ENCODE results near the gene WHRN.

DNA sequence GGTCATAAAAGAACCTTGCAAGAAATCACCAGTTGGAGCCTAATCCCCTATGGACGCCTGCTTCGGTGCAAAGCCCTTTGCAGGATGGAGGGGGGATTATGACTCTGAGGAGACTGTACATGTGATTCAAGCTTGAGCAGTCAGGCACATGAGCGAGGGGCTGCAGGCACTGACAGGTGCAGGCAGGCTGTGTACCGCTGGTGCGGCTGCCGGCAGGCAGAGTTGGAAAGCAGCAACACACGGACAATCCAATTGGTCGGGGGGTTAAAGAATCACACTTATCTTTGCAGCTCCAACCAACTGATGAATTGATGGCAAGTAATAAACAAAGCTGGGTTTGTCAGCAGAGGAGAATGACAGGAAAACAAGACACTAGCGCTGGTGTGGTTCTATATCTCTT lies 5.7 kb downstream of the WHRN start:
- TF ChIP-seq CHD1 (IDR thresholded peaks at IDR 0.05; ENCODE audit: low read depth, low read length) (no peak), HDAC2 (IDR thresholded peaks at IDR 0.05; ENCODE audit: borderline replicate concordance in 1 of 2, low read depth in 2 of 2, low read length in 2 of 2) (no peak), YY1 (IDR thresholded peaks at IDR 0.05; ENCODE audit: low read depth, low read length) (no peak), PHF8 (conservative IDR thresholded peaks at IDR 0.05; ENCODE audit: low read depth, low read length) (no peak), GTF2F1 (IDR thresholded peaks at IDR 0.05; ENCODE audit: borderline replicate concordance, low read depth, low read length) (no peak), EZH2 (IDR thresholded peaks at IDR 0.05; ENCODE audit: low read depth, low read length, severe bottlenecking) (no peak), JUN (IDR thresholded peaks at IDR 0.05; ENCODE audit: low read depth, low read length) (no peak), TEAD4 (IDR thresholded peaks at IDR 0.05; ENCODE audit: low read depth, low read length) (no peak), POLR2AphosphoS5 (IDR thresholded peaks at IDR 0.05; ENCODE audit: low read depth, low read length) (no peak), POLR2A (IDR thresholded peaks at IDR 0.05; ENCODE audit: control extremely low read depth in 1 of 2, low read depth in 2 of 2, low read length in 2 of 2) (no peak)
- TF ChIP-seq, protein P1, sequence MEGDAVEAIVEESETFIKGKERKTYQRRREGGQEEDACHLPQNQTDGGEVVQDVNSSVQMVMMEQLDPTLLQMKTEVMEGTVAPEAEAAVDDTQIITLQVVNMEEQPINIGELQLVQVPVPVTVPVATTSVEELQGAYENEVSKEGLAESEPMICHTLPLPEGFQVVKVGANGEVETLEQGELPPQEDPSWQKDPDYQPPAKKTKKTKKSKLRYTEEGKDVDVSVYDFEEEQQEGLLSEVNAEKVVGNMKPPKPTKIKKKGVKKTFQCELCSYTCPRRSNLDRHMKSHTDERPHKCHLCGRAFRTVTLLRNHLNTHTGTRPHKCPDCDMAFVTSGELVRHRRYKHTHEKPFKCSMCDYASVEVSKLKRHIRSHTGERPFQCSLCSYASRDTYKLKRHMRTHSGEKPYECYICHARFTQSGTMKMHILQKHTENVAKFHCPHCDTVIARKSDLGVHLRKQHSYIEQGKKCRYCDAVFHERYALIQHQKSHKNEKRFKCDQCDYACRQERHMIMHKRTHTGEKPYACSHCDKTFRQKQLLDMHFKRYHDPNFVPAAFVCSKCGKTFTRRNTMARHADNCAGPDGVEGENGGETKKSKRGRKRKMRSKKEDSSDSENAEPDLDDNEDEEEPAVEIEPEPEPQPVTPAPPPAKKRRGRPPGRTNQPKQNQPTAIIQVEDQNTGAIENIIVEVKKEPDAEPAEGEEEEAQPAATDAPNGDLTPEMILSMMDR (IDR thresholded peaks at IDR 0.05; ENCODE audit: control extremely low read depth in 1 of 3, insufficient read depth in 1 of 3, low read depth in 1 of 3, low read length in 3 of 3): no peak
- TF ChIP-seq, protein P2, sequence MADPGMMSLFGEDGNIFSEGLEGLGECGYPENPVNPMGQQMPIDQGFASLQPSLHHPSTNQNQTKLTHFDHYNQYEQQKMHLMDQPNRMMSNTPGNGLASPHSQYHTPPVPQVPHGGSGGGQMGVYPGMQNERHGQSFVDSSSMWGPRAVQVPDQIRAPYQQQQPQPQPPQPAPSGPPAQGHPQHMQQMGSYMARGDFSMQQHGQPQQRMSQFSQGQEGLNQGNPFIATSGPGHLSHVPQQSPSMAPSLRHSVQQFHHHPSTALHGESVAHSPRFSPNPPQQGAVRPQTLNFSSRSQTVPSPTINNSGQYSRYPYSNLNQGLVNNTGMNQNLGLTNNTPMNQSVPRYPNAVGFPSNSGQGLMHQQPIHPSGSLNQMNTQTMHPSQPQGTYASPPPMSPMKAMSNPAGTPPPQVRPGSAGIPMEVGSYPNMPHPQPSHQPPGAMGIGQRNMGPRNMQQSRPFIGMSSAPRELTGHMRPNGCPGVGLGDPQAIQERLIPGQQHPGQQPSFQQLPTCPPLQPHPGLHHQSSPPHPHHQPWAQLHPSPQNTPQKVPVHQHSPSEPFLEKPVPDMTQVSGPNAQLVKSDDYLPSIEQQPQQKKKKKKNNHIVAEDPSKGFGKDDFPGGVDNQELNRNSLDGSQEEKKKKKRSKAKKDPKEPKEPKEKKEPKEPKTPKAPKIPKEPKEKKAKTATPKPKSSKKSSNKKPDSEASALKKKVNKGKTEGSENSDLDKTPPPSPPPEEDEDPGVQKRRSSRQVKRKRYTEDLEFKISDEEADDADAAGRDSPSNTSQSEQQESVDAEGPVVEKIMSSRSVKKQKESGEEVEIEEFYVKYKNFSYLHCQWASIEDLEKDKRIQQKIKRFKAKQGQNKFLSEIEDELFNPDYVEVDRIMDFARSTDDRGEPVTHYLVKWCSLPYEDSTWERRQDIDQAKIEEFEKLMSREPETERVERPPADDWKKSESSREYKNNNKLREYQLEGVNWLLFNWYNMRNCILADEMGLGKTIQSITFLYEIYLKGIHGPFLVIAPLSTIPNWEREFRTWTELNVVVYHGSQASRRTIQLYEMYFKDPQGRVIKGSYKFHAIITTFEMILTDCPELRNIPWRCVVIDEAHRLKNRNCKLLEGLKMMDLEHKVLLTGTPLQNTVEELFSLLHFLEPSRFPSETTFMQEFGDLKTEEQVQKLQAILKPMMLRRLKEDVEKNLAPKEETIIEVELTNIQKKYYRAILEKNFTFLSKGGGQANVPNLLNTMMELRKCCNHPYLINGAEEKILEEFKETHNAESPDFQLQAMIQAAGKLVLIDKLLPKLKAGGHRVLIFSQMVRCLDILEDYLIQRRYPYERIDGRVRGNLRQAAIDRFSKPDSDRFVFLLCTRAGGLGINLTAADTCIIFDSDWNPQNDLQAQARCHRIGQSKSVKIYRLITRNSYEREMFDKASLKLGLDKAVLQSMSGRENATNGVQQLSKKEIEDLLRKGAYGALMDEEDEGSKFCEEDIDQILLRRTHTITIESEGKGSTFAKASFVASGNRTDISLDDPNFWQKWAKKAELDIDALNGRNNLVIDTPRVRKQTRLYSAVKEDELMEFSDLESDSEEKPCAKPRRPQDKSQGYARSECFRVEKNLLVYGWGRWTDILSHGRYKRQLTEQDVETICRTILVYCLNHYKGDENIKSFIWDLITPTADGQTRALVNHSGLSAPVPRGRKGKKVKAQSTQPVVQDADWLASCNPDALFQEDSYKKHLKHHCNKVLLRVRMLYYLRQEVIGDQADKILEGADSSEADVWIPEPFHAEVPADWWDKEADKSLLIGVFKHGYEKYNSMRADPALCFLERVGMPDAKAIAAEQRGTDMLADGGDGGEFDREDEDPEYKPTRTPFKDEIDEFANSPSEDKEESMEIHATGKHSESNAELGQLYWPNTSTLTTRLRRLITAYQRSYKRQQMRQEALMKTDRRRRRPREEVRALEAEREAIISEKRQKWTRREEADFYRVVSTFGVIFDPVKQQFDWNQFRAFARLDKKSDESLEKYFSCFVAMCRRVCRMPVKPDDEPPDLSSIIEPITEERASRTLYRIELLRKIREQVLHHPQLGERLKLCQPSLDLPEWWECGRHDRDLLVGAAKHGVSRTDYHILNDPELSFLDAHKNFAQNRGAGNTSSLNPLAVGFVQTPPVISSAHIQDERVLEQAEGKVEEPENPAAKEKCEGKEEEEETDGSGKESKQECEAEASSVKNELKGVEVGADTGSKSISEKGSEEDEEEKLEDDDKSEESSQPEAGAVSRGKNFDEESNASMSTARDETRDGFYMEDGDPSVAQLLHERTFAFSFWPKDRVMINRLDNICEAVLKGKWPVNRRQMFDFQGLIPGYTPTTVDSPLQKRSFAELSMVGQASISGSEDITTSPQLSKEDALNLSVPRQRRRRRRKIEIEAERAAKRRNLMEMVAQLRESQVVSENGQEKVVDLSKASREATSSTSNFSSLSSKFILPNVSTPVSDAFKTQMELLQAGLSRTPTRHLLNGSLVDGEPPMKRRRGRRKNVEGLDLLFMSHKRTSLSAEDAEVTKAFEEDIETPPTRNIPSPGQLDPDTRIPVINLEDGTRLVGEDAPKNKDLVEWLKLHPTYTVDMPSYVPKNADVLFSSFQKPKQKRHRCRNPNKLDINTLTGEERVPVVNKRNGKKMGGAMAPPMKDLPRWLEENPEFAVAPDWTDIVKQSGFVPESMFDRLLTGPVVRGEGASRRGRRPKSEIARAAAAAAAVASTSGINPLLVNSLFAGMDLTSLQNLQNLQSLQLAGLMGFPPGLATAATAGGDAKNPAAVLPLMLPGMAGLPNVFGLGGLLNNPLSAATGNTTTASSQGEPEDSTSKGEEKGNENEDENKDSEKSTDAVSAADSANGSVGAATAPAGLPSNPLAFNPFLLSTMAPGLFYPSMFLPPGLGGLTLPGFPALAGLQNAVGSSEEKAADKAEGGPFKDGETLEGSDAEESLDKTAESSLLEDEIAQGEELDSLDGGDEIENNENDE (IDR thresholded peaks at IDR 0.05; ENCODE audit: insufficient replicate concordance, low read length): no peak

Data from H1 (cell line).